ENCODE results near the gene SRXN1.
A peak's percentile ranks its signal among the peaks of the same experiment; 100 is the strongest.

The SRXN1 gene

DNA sequence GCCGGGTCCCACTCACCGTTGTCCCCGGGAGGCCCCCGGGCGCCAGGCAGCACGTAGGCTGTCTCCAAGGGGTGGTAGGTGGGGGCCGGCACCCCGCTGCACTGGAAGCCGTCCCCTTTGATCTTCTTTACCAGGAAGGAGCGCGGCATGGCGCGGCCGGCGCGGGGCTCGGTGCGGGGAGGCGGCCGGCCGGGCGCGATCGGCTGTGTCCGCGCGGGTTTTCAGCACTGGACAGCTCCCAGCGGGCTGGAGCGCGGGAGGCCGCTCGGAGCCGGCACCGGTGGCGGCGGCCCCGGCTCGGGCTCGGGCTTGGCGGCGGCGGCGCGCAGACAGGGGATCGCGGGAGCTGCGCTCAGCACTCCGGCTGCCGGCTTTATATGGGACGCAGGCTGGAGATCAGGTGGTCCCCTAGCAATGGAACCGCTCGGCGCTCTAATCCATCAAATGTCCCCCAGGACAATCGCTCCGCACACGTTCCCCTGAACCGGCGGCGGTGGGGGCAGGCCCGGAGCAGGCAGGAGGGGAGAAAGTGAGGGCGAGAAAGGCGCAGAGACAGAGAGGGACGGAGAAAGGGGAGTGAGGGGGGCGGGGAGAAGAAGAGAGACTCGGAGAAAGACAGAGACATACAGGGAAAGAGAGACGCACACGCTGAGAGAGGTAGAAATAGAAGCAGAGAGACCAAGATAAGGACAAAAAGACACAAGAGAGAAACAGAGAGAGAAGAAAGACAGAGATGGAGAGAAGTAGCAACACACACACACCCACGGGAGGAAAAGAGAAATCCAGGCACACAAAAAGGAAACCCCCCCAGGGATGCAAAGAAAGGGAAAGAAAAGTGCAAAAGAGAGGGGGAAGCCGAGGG is 22.7 kb upstream of the SRXN1 start, which contains the start of gene SCRT2:
SCRT2 (minus strand) TSS at position 350 of the 862 bp plus-strand sequence; CDS start at position 149, 201 bp downstream.
- peak; percentile 38 to 55 for DNase-seq (ENCODE audit: low read depth in 1 of 2, low spot score in 1 of 2)

DNA sequence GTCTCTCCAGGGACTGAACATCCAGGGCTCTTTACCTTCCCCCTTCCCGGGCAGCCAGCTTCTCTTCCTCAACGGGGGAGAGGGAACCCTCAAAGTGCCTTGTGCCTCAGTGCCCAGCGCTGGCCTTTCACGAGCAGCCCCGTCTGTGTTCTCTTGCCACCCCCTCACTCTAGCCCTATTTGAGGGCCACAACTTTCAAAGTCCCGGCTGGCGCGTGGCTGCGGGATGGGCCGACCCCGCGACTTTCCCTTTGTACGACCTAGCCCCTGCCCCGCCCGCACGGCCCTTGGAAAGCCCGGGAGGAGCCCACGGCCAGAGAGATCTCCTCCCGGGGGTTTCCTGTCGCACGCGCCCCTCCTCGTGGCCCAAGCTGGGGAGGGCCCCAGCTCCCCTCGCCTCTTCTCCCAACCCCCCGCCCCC is 22.0 kb upstream of the SRXN1 start:
- no peak for DNase-seq (ENCODE audit: low read depth in 1 of 2, low spot score in 1 of 2)

GRCh38 chr20:673603-674001 is 20.6 kb upstream of the SRXN1 start:
- DNase-seq (ENCODE audit: low read depth in 1 of 2, low spot score in 1 of 2) = no peak

- DNase-seq (ENCODE audit: low read depth in 1 of 2, low spot score in 1 of 2) = no peak
Observed at GRCh38 chr20:672963-673602, 20.1 kb upstream of the SRXN1 start.

DNA sequence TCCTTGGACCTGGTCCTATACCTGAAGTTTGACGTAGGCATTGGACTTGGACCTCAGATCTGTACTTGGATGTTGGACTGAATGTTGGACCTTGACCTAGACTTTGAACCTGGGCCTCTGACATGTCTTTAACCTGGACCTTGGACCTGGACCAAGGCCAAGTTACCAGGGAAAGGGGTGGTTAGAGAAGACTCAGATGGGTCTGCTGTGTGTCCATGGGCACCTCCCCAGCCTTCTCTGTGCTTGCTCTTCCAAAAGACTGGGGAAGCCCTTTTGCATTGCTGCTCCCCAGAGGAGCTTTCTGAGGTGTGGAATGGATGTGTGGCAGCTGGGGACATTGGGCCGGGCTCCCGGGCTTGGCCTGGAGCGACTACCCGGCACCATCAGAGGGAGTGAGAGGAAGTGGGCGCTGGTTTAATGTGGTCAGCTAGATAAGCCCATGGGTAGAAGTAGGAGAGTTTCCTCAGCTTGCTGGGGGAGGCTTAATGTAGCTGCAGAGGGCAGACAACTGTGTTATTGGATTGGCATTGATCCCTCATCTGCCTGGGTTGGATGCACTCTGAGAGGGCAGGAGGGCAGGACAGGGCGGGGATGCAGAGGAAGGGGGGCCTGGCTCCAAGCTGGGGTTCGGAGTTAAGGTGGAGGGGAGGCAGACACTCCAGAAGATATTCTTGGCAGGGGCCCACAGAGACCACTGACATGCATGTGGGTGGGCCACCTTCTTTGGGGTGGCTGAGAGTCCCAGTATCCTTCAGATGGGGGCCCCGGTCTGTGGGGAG is 18.4 kb upstream of the SRXN1 start:
- DNase-seq (ENCODE audit: low read depth in 1 of 2, low spot score in 1 of 2) = no peak

DNA sequence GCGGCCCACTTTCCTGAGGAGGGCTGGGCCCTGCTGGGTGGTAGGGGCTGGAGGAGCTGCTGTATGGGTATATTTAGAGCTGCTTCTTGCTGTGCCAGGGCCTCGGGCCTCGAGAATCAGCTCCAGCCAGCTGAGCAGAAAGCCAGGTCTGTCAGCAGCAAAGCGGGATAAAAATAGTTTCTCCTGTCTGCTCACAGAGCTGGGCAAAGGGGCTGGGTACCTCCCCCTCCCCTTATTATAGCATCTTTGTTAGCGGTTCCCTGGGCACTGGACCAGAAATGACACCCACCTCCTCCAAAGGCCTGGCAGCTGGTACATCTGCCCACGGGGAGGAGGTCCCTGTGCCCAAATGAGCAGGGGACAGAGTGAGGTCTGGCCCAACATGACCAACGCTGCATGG is 16.6 kb upstream of the SRXN1 start:
- DNase-seq (ENCODE audit: low read depth in 1 of 2, low spot score in 1 of 2) = no peak

GRCh38 chr20:668638-669037 is 15.6 kb upstream of the SRXN1 start:
- DNase-seq (ENCODE audit: low read depth in 1 of 2, low spot score in 1 of 2) = no peak

DNA sequence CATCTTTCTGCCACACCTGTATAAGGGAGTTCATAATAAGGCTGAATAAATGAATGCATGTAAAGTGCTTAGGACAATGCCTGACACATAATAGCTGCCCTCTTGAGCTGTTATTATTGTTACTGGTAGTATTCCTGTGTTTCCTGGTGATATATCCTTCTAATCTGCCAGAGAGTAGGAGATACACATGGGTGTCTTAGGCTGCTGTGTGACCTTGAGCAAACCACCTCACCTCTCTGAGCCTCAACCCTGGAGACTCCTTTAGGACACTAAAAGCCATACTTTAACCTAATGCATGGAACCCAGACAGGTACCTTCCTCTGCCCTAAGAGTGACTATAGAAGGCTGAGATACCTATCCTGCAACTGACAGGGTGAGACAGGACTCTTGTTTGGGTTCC is 15.1 kb upstream of the SRXN1 start:
- no peak for DNase-seq (ENCODE audit: low read depth in 1 of 2, low spot score in 1 of 2)

GRCh38 chr20:667351-668034 is 14.5 kb upstream of the SRXN1 start:
- DNase-seq (ENCODE audit: low read depth in 1 of 2, low spot score in 1 of 2) = peak; percentile 28 to 36

- DNase-seq (ENCODE audit: low read depth in 1 of 2, low spot score in 1 of 2) = no peak
Observed at GRCh38 chr20:666877-667276, 13.9 kb upstream of the SRXN1 start.

- no peak for DNase-seq (ENCODE audit: low read depth in 1 of 2, low spot score in 1 of 2)
Observed at GRCh38 chr20:665276-665675, 12.3 kb upstream of the SRXN1 start.

DNA sequence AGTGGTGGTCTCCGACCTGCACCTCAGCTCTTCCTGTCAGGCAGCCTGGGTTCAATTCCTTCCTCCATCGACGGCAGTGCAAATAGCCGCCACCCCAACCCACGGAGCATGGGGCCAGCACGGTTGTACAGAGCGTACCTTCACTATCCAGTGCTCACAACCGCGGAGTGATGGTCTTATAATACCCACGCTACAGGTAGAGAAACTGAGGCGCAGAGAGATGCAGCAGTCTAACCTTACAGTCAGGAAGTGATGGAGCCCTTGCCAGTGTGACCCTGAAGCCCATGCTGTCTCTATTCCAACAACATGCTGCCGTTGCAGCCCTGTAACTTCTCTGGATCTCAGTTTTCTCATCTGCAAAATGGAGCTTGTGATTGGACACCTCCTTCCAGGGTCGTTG is 11.6 kb upstream of the SRXN1 start:
- no peak for DNase-seq (ENCODE audit: low read depth in 1 of 2, low spot score in 1 of 2)

DNA sequence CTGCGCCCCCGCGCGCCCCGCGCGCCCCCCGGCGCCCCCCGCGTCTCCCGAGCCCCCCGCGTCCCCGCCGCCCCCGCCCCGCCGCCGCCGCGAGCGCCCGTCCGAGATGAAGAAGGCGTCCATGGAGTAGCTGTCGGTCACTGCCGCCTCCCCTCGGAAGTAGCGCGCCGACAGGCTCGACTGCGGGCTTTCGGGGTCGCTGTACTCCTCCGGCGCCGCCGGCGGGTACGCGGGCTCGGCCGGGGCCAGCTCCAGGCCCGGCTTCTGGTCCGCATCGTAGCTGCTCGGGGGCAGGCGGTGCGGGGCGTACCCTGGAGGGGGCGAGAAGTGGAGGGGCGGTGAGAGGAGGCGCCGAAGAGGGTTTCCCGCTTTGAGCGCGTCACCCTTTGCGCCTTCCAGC is 11.2 kb upstream of the SRXN1 start:
- no peak for DNase-seq (ENCODE audit: low read depth in 1 of 2, low spot score in 1 of 2)

DNA sequence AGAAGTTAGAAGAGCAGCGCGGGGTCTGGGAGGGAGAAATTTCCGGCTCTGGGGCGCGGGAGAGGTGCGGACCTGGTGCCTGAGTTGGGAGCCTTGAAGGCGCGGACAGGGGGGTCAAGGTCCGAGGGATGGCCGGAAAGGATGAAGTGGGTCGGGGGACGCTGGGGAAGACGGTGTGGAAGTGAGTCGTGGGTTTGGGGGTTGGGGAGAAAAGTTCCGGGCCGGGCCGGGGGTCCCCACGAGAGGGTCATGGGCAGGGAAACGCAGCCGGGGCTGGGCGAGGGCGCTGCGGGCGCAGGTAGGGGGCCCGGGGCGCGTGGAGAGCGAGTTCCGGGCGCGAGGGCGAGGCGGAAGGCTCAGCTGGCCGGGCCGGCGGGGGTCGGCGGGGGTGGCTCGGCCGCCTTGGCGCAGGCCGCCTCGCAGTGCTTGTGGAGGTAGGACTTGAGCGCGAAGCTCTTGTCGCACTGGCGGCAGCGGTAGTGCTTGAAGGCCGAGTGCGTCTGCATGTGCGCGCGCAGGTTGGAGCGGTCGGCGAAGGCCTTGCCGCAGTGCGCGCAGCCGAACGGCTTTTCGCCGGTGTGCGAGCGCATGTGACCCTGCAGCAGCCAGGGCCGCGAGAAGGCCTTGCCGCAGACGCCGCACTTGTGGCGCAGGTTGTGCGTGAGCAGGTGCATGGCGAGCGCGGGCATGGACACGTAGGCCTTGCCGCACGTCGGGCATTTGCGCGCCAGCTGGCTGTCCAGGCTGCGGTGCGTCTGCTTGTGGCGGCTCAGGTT is 10.5 kb upstream of the SRXN1 start:
- no peak for DNase-seq (ENCODE audit: low read depth in 1 of 2, low spot score in 1 of 2)

DNA sequence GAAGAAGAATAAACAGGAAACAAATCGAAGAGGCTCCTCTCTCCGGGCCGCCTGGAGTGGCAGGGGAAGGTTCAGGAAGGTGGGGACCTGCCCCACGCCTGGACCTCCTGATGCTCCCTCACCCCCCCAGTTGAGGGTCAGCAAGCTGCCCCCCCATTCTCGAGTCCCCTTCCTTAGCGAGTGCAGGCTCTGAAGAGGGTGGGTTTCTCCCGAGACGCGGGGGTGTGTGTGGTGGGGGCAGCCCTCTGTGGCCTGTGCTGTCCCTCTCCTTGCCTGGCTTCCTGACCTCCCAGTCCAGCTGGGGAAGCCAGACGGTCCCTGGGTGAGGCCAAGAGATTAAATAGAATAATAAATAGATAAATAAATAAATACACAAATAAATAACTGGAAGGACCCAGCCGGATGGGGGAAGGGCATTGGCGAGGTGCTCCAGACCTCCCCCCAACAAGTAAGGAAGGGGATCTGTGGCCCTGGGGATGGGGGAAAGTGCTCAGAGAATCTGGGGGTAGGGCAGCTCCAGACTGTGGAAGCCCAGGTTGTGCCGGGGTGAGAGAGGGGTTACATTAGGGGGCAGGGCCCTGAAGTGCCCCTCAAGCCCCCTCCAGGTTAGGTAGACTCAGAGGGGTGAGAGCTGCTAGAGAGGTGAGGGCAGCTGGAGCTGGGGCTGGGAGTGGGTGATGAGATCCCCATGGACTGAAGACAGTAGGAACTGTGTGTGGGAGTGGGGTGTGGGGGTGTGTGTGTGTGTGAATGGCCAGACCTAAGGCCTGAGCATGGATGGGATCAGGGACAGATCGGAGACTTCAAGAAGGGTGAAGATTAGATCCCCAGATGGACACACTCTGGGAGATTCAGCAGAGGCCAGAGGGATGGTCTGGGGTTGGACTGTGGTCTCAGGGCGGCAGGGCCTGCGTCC is 9.5 kb upstream of the SRXN1 start:
- DNase-seq (ENCODE audit: low read depth in 1 of 2, low spot score in 1 of 2) = no peak

GRCh38 chr20:661474-662270 is 8.7 kb upstream of the SRXN1 start:
- no peak for DNase-seq (ENCODE audit: low read depth in 1 of 2, low spot score in 1 of 2)

- no peak for DNase-seq (ENCODE audit: low read depth in 1 of 2, low spot score in 1 of 2)
Observed at GRCh38 chr20:658731-659291, 5.8 kb upstream of the SRXN1 start.

DNA sequence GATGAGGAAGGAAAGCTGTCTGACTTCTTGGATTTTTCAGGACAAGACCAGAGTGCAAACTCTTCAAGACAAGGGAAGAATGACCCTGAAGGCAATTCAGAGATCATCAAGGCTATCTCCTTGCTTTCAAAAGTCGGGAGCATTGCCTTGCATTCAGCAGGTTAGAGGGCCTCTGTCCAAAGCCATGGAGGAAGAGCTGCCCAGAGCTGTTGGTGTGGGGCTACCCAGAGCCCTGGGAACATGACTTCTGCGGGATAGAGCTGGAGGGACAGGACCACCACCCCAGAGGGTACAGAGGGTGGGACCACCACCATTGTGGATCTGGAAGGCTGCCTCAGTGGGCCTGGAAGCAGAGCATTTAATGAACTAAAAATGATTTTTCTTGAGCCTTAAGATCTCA is 5.2 kb upstream of the SRXN1 start:
- DNase-seq (ENCODE audit: low read depth in 1 of 2, low spot score in 1 of 2) = no peak
